ENCODE data around the gene RNF148.

DNA sequence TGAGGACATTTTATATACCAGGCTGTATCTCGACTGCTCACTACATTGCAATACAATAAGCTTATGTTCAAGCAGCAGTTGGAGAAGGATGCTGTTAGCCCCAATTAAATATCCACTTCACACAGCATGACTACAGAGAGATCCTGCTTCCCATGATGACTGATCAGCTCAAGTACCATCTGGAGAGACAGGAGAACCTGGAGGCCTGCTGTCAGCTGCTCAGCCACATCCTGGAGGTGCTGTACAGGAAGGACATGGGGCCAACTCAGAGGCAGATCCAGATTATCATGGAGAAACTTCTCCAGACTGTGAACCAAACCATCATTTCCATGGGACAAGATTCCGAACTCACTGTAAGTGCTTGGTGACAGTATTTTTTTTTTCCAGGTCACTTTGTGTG lies 26.3 kb downstream of the RNF148 start:
- TF ChIP-seq, protein P1, sequence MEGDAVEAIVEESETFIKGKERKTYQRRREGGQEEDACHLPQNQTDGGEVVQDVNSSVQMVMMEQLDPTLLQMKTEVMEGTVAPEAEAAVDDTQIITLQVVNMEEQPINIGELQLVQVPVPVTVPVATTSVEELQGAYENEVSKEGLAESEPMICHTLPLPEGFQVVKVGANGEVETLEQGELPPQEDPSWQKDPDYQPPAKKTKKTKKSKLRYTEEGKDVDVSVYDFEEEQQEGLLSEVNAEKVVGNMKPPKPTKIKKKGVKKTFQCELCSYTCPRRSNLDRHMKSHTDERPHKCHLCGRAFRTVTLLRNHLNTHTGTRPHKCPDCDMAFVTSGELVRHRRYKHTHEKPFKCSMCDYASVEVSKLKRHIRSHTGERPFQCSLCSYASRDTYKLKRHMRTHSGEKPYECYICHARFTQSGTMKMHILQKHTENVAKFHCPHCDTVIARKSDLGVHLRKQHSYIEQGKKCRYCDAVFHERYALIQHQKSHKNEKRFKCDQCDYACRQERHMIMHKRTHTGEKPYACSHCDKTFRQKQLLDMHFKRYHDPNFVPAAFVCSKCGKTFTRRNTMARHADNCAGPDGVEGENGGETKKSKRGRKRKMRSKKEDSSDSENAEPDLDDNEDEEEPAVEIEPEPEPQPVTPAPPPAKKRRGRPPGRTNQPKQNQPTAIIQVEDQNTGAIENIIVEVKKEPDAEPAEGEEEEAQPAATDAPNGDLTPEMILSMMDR (IDR thresholded peaks at IDR 0.05) = no peak
- TF ChIP-seq EP300 (IDR thresholded peaks at IDR 0.05) (no peak), POLR2AphosphoS5 (IDR thresholded peaks at IDR 0.05) (no peak), POLR2A (IDR thresholded peaks at IDR 0.05) (no peak)

Data from sigmoid colon (tissue), 4 donors.